Rectal smooth muscle tissue (tissue), 1 donor: Measurements from ENCODE around the gene CUTC.

Experiments used
- H3K27ac ChIP-seq: one replicate; pipeline ENCODE4 v1.7.0; 2013; ENCODE audit warnings: low read depth, low read length, inconsistent platforms
- H3K27me3 ChIP-seq: one replicate; pipeline ENCODE4 v1.7.0; 2013; ENCODE audit warnings: low read length; ENCODE audit not compliant: control insufficient read depth, insufficient read depth
- H3K36me3 ChIP-seq: one replicate; pipeline ENCODE4 v1.7.0; 2013; ENCODE audit warnings: low read length; ENCODE audit not compliant: control insufficient read depth, insufficient read depth
- H3K4me1 ChIP-seq: one replicate; pipeline ENCODE4 v1.7.0; 2013; ENCODE audit warnings: low read length; ENCODE audit not compliant: control insufficient read depth, insufficient read depth
- H3K4me3 ChIP-seq: one replicate; pipeline ENCODE4 v1.7.0; 2013; ENCODE audit warnings: low read length
- H3K9ac ChIP-seq: one replicate; pipeline ENCODE4 v1.7.0; 2013; ENCODE audit warnings: low read length

CUTC gene

DNA sequence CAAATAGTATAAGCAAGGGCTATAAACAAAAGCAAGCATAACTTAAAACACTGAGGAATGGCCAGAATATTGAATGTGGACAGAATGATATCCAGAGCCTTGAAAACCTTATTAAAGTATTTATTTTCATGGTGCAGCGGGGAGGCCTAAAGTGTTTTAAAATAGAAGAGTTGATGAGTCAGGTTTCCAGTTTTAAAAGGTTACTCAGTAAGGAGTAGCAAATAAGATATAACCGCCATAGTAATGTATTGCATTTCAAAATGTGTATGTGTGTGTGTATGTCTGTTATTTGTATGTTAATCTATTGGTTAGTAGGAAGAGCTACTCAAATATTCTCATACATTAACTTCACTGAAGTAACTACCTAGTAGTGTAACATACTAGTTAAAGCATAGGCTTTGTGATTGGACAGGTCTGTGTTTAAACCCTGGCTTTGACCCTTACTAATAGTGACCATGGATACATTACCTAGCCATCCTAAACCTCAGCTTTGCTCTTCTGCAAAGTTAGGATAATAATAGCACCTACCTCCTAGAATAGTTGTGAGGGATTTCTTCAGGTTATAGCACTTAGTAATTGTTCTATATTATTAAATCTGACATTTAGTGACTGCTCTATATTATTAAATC, 16.9 kb downstream of the CUTC start:
- H3K9ac ChIP-seq, result no peak overlapping the region
- H3K4me1 ChIP-seq, result no peaks in the 10 kb centered on the region
- H3K4me3 ChIP-seq, result no peak overlapping the region
- no peaks in the 10 kb centered on the region for H3K27me3 ChIP-seq
- H3K36me3 ChIP-seq, result peaks cover 13% of the 10 kb centered on the region
- no peak overlapping the region for H3K27ac ChIP-seq

DNA sequence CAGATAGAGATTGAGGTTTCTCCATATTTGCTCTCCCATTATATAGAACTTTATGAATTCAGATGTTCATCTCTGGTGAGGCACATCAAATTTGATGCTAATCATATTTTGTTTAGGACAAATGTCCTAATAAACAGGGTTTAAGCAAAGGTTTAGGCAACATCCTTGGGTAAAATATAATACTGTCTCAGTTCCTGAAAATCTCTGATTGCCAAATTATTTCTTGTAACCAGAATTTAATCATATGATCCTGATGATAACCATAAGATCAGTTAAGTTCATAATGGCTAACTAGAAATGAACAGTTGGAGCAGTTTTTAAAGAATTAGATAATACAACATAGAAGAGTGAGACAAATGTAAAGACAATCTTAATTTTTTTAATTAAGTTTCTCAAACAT, 18.6 kb downstream of the CUTC start:
- Histone ChIP-seq H3K9ac (no peak overlapping the region), H3K36me3 (peaks cover 16% of the 10 kb centered on the region), H3K4me1 (no peaks in the 10 kb centered on the region), H3K4me3 (no peak overlapping the region), H3K27me3 (no peaks in the 10 kb centered on the region), H3K27ac (no peak overlapping the region)

DNA sequence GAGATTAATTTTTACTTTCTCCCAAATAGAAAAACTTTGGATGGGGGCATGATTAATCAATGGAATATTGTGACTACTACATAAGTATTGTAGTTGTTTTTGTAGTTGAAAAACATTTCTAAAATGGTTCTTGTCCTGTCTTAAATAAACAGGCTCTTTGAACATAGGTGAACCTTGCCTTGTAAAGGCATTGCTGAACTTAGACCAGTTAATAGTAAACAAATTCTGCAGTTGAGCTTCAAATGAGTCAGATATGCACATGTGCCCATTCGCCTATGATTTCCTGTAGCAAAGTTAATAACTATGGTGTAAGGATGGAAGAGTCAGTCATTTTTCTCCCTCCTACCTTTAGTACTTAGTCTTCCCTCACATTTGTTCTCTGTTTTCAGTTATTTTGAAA, 22.6 kb downstream of the CUTC start:
- no peaks in the 10 kb centered on the region for H3K27me3 ChIP-seq
- H3K36me3 ChIP-seq, result peaks cover 11% of the 10 kb centered on the region
- no peak overlapping the region for H3K9ac ChIP-seq
- H3K27ac ChIP-seq, result no peak overlapping the region
- no peak overlapping the region for H3K4me3 ChIP-seq
- no peaks in the 10 kb centered on the region for H3K4me1 ChIP-seq

DNA sequence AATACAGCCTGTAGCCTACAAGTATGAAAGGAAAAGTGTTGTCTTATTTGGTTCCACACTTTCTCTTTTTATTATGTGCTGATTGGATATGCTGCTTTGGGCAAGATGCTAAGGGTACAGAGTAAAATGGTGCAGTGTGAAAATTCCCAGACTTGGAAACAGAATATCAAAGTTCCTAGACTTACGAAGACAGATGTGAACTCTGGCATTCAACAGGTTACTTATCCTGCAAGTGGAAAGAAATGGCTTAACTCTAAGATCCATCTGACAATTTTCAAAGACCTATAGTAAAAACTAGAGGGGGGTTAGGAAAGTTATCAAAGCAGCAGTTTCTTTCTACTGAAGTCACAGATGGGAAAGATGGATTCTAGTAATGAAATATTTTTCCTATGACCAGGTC, 24.1 kb downstream of the CUTC start:
- H3K4me1 ChIP-seq, result no peaks in the 10 kb centered on the region
- H3K27me3 ChIP-seq, result no peaks in the 10 kb centered on the region
- peaks cover 11% of the 10 kb centered on the region for H3K36me3 ChIP-seq
- H3K9ac ChIP-seq, result no peak overlapping the region
- no peak overlapping the region for H3K27ac ChIP-seq
- H3K4me3 ChIP-seq, result no peak overlapping the region

DNA sequence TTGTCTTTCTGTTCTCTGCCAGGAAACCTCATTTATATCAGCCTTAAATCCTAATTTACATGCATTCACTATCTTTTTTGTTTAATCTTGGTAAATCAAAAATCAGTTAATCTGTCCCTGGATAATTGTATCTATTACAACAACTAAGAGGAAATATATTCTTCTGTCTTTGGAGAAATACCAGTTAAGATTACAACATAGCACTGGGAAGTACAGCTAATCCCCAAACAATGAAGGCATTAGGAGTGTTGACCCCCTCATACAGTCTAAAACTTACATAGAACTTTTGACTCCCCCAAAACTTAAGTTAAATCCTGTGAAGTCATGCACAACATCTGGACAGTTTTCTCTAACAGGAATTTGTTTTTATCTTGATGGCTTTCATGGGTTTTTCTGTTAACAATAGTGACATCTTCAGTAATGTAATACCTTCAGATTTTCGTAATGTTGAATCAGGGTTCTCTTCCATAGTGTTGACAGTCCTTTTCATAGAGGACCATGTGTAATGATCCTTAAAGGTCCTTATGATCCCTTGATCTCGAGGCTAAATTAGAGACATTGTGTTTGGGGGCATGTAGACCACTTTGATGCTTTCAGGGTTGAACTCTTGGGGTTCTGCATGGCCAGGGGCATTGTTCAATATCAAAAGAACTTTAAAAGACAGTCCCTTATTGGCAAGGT, 26.3 kb downstream of the CUTC start:
- no peak overlapping the region for H3K9ac ChIP-seq
- no peak overlapping the region for H3K27ac ChIP-seq
- no peaks in the 10 kb centered on the region for H3K4me1 ChIP-seq
- H3K27me3 ChIP-seq, result no peaks in the 10 kb centered on the region
- no peak overlapping the region for H3K4me3 ChIP-seq
- peaks cover 11% of the 10 kb centered on the region for H3K36me3 ChIP-seq

DNA sequence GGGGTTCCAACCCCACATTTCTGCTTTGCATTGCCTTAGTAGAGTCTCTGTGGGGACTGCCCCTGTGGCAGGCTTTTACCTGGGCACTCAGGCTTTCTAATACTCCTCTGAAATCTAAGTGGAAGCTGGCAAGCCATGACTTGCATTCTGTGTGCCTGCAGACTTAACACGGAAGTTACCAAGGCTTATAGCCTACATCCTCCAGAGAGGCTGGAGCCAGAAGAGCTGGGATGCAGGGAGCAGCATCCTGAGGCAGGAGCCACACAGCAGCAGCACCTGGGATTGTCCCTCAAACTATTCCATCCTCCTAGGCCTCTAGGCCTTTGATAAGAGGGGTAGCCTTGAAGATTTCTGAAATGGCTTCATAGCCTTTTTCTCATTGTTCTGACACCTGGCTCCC, 28.3 kb downstream of the CUTC start:
- H3K4me3 ChIP-seq, result no peak overlapping the region
- no peaks in the 10 kb centered on the region for H3K27me3 ChIP-seq
- no peaks in the 10 kb centered on the region for H3K4me1 ChIP-seq
- no peak overlapping the region for H3K9ac ChIP-seq
- H3K27ac ChIP-seq, result no peak overlapping the region
- H3K36me3 ChIP-seq, result peaks cover 2% of the 10 kb centered on the region

DNA sequence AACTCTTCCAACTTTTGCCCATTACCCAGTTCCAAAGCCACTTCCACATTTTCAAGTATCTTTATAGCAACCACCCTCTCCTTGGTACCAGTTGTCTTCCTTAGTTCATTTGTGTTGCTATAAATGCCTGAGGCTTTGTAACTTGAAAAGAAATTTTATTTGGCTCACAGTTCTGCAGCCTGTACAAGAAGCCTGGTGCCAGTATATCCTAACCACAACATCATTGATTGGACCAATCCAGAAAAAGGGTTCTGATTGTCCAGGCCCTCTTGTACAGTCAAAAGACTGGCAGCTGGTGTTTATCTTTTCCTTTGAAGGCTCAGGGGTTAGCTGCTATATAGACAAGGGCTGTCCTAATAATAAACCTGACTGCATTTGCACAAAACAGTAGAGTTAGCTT, 29.3 kb downstream of the CUTC start:
- Histone ChIP-seq H3K36me3 (peaks cover 2% of the 10 kb centered on the region), H3K27me3 (no peaks in the 10 kb centered on the region), H3K27ac (no peak overlapping the region), H3K4me1 (no peaks in the 10 kb centered on the region), H3K9ac (no peak overlapping the region), H3K4me3 (no peak overlapping the region)

DNA sequence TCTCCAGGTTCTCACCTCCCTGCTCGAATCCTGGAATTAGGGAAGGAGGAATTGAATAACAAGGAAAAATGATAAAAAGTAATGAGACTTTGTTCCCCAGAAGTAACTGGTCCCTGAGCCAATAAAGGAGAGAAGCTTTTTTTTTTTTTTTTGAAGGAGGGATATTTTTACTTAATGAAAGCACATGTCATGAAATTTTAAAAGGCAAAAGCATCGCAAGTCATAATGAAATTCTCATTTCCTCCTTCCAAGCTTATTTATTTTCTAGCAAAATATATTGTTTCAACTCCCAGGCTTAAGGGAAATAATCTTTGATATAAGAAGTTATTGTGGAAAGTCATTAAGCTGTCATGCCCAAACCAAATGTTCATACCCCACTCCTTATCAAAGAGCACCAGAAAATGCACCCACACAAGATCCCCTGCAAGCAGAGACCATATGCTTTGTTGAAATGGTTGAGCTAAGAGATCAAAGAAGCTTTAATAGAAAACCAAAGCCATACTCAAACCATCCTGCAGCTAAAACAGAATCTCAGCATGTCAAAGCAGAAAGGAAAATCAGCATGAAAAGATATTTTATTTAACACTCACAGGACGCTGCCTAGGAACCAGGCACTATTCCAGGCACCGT, 33.8 kb downstream of the CUTC start:
- Histone ChIP-seq H3K9ac (no peak overlapping the region), H3K4me1 (no peaks in the 10 kb centered on the region), H3K27ac (no peak overlapping the region), H3K4me3 (no peak overlapping the region), H3K36me3 (no peaks in the 10 kb centered on the region), H3K27me3 (no peaks in the 10 kb centered on the region)

DNA sequence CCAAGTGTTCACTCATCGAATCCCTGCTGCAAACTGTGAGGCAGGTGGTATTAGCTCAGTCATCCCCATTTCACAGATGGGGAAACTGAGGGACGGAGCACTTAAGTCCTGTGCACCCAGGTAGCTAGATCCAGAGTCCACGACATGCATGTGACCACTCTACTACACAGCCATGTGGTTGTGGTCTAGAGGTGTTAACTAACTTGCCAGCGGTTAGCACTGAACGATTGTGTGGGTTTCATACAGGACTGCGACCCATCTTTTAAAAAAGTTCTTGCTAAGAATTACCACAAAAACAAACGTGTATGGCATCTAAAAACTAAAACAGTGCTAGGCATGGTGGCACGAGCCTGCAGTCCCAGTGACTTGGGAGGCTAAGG, 34.3 kb downstream of the CUTC start:
- Histone ChIP-seq H3K4me3 (no peak overlapping the region), H3K36me3 (no peaks in the 10 kb centered on the region), H3K27ac (no peak overlapping the region), H3K9ac (no peak overlapping the region), H3K4me1 (no peaks in the 10 kb centered on the region), H3K27me3 (no peaks in the 10 kb centered on the region)

DNA sequence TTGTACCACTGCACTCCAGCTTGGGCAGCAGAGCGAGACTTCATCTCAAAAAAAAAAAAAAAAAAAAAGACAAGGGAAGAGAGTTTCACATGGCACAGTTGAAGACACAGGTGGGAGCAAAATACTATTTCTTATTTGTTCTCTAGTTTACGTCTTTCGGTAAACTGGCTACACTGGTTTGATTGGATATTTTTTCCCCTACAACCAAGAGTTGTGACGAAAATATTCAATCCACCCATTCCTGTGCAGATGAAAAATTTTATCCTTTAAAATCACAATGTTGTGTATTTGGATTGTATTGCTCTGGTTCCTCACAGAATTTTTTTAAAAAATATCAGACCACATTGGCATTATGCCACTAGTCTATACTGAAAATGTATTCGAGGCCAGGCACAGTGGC, 35.9 kb downstream of the CUTC start:
- Histone ChIP-seq H3K27me3 (no peaks in the 10 kb centered on the region), H3K36me3 (no peaks in the 10 kb centered on the region), H3K4me1 (no peaks in the 10 kb centered on the region), H3K27ac (no peak overlapping the region), H3K4me3 (no peak overlapping the region), H3K9ac (no peak overlapping the region)

DNA sequence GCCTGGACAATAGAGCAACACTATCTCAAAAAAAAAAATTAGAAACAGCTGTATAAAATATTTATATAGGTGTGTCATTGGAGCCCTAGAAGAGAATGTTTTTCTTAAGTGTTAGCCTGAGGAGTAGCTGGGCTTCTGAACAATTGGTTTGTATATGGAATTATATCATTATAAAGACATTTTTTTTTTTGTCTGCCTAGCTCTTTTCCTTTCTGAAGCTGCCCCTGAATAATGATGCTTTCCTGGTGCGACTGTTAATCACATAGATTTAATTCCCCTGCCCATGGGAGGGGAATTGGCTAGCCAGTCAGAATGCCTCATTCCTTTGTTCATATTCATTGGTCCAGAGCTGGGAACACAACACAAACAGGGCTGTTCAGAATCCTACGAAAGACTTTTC, 36.5 kb downstream of the CUTC start:
- no peaks in the 10 kb centered on the region for H3K27me3 ChIP-seq
- no peak overlapping the region for H3K27ac ChIP-seq
- no peaks in the 10 kb centered on the region for H3K4me1 ChIP-seq
- no peak overlapping the region for H3K9ac ChIP-seq
- no peak overlapping the region for H3K4me3 ChIP-seq
- H3K36me3 ChIP-seq, result no peaks in the 10 kb centered on the region

DNA sequence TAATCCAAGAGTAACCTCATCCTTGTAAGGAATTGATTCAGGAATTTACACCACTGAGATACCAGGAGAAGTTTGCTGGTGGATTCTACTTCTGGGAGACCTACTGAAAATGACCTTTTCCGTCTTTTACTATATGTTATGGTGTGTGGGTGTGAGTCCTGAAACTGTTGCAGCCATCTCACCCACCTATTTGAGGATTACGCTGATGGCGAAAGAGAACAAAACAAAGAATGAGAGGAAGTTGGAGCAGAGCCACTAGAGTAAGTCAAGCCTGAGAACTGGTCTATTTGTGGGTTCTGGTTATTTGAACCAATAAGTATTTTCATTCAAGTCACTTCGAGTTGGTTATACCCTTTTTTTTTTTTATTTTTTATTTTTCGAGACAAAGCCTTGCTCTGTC, 37.7 kb downstream of the CUTC start:
- H3K9ac ChIP-seq, result no peak overlapping the region
- H3K4me3 ChIP-seq, result no peak overlapping the region
- H3K36me3 ChIP-seq, result no peaks in the 10 kb centered on the region
- H3K4me1 ChIP-seq, result no peaks in the 10 kb centered on the region
- H3K27ac ChIP-seq, result no peak overlapping the region
- no peaks in the 10 kb centered on the region for H3K27me3 ChIP-seq
